PC-3 (cell line): Measurements from ENCODE around the gene LRRC8C. TPM values are rescaled to one million over a fixed set of nuclear protein-coding genes. Genes with fewer than 3 reads are reported as not detected.
A peak's percentile ranks its signal among the peaks of the same experiment; 100 is the strongest.

Experiments
- ATAC-seq: fragments of 200-7000 bp; cut with Tn5 transposase; 2 replicates; pipeline ENCODE4 v1.9.1; 2020; ENCODE audit warnings: mild to moderate bottlenecking, moderate library complexity
- BruUV-seq: library from RNA; stranded (reverse); fragments of 400-500 nt; replicated peaks from 2 replicates; lab custom pipeline; 2021; lab: Mats Ljungman, UMichigan
- CTCF ChIA-PET: fragments of 300-600 bp; sonication (Branson Sonifier 250); formaldehyde crosslinking; loops from one replicate; lab custom pipeline; 2022; ENCODE audit warnings: antibody characterized with exemption; lab: Charles Lee
- POLR2A ChIA-PET: fragments of 300-600 bp; sonication (Branson Sonifier 250); formaldehyde crosslinking; loops from one replicate; lab custom pipeline; 2022; ENCODE audit warnings: antibody characterized with exemption; ENCODE audit not compliant: unreplicated experiment; lab: Charles Lee
- DNase-seq: peaks from one replicate; pipeline ENCODE4 v3.0.0-alpha.2; 2015
- H2AFZ ChIP-seq: fragments of 300-600 bp; sonication (generic); 2 replicates; pipeline ENCODE4 v1.6.0; 2016; ENCODE audit warnings: antibody characterized with exemption, low read length
- H3F3A ChIP-seq: fragments of 300-600 bp; sonication (generic); one replicate; pipeline ENCODE4 v1.6.0; 2017; ENCODE audit warnings: antibody characterized with exemption, low read length, control low read depth, mild to moderate bottlenecking; ENCODE audit not compliant: unreplicated experiment
- H3K27ac ChIP-seq: fragments of 300-600 bp; sonication (generic); 2 replicates; pipeline ENCODE4 v1.5.1; 2016; ENCODE audit warnings: mild to moderate bottlenecking, low read length
- H3K27me3 ChIP-seq: fragments of 300-600 bp; sonication (generic); 2 replicates; pipeline ENCODE4 v1.6.1; 2016; ENCODE audit warnings: low read length, mixed read lengths
- H3K36me3 ChIP-seq: fragments of 300-600 bp; sonication (generic); 2 replicates; pipeline ENCODE4 v1.6.1; 2016; ENCODE audit warnings: low read depth, mixed run types, low read length, mixed read lengths
- H3K4me1 ChIP-seq: fragments of 300-600 bp; sonication (generic); 2 replicates; pipeline ENCODE4 v1.5.1; 2016; ENCODE audit warnings: low read length; ENCODE audit not compliant: insufficient read depth
- H3K4me2 ChIP-seq: fragments of 300-600 bp; sonication (generic); 2 replicates; pipeline ENCODE4 v1.6.0; 2016; ENCODE audit warnings: low read length
- H3K4me3 ChIP-seq: fragments of 300-600 bp; sonication (generic); 2 replicates; pipeline ENCODE4 v1.5.1; 2016; ENCODE audit warnings: mild to moderate bottlenecking, low read length, mixed read lengths
- H3K79me2 ChIP-seq: fragments of 300-600 bp; sonication (generic); 2 replicates; pipeline ENCODE4 v1.6.1; 2017; ENCODE audit warnings: low read length, mixed read lengths
- H3K9ac ChIP-seq: fragments of 300-600 bp; sonication (generic); 2 replicates; pipeline ENCODE4 v1.6.0; 2016; ENCODE audit warnings: mild to moderate bottlenecking, low read length
- H3K9me2 ChIP-seq: fragments of 300-600 bp; sonication (generic); replicated peaks from 2 replicates; pipeline ENCODE4 v1.6.1; 2016; ENCODE audit warnings: mixed run types, low read length, mixed read lengths
- H3K9me3 ChIP-seq: fragments of 300-600 bp; sonication (generic); 2 replicates; pipeline ENCODE4 v1.6.1; 2016; ENCODE audit warnings: low read length, mixed read lengths
- H4K20me1 ChIP-seq: fragments of 300-600 bp; sonication (generic); 2 replicates; pipeline ENCODE4 v1.6.1; 2016; ENCODE audit warnings: low read length, mixed read lengths
- CTCF ChIP-seq: fragments of 300-600 bp; sonication (generic); conservative IDR thresholded peaks from 2 replicates; pipeline ENCODE4 v1.5.1; 2017; ENCODE audit warnings: antibody characterized with exemption, low read depth, mild to moderate bottlenecking, low read length
- EZH2 ChIP-seq: fragments of 300-600 bp; sonication (generic); IDR thresholded peaks from one replicate; pipeline ENCODE4 v1.6.1; 2017; ENCODE audit warnings: antibody characterized with exemption, mild to moderate bottlenecking, low read length; ENCODE audit not compliant: unreplicated experiment
- EZH2phosphoT487 ChIP-seq: fragments of 300-600 bp; sonication (generic); IDR thresholded peaks from 2 replicates; pipeline ENCODE4 v1.6.1; 2018; ENCODE audit warnings: mild to moderate bottlenecking, antibody characterized with exemption, low read length, borderline replicate concordance
- intact Hi-C: fragments of 100-400 bp; cut with micrococcal nuclease; formaldehyde crosslinking; loops from 2 replicates; pipeline ENCODE4 v1.9.0; 2023
- total RNA-seq: library from RNA; depleted of rRNA; stranded (reverse); fragments of >200 nt; gene quantifications from 2 replicates; pipeline ENCODE4 v1.2.3, GENCODE V29; 2014

Gene LRRC8C
- total RNA-seq, 1 experiment from 2014 or later: 4.3 TPM

- CTCF ChIA-PET: no interaction called here
- TF ChIP-seq CTCF (no peak), EZH2 (no peak), EZH2phosphoT487 (no peak)
- H3K9ac ChIP-seq: no peak overlapping the region
- no peaks in the 10 kb centered on the region for H3K9me2 ChIP-seq
- no peak overlapping the region for H3K27ac ChIP-seq
- no TSS peak for BruUV-seq
- peaks cover 22% of the 10 kb centered on the region for H3K4me1 ChIP-seq
- no peaks in the 10 kb centered on the region for H3K36me3 ChIP-seq
- no peak overlapping the region for H3K4me2 ChIP-seq
- H3K4me3 ChIP-seq: no peak overlapping the region
- H3K79me2 ChIP-seq: no peaks in the 10 kb centered on the region
- intact Hi-C loops: no loop called here
- H3K27me3 ChIP-seq: no peaks in the 10 kb centered on the region
- H3F3A ChIP-seq: no peaks in the 10 kb centered on the region
- POLR2A ChIA-PET: no interaction called here
- ATAC-seq (no peak), DNase-seq (no peak)
- no peaks in the 10 kb centered on the region for H3K9me3 ChIP-seq
- H2AFZ ChIP-seq: no peak overlapping the region
- H4K20me1 ChIP-seq: no peaks in the 10 kb centered on the region
These were observed 32.3 kb upstream of the LRRC8C start for GRCh38 chr1:89600451-89601224.

GRCh38 chr1:89602871-89603404 lies 30.0 kb upstream of the LRRC8C start:
- H4K20me1 ChIP-seq: no peaks in the 10 kb centered on the region
- no peaks in the 10 kb centered on the region for H3K79me2 ChIP-seq
- H3K9ac ChIP-seq: no peak overlapping the region
- intact Hi-C loops: no loop called here
- no peak for TF ChIP-seq EZH2phosphoT487
- H3K27me3 ChIP-seq: no peaks in the 10 kb centered on the region
- H3K36me3 ChIP-seq: no peaks in the 10 kb centered on the region
- H3K4me2 ChIP-seq: no peak overlapping the region
- peaks cover 30% of the 10 kb centered on the region for H3K4me1 ChIP-seq
- ChIA-PET POLR2A (interaction anchor here (0.5 kb wide), 1 partner anchor 24 kb away, joined by 3 read pairs; no protein-coding TSS in a partner anchor), CTCF (interaction anchor here (1.2 kb wide), 1 partner anchor 160 kb away, joined by 5 read pairs; no protein-coding TSS in a partner anchor)
- no peak overlapping the region for H3K27ac ChIP-seq
- DNase-seq: no peak
- BruUV-seq: no TSS peak
- H3K9me3 ChIP-seq: no peaks in the 10 kb centered on the region
- no peak overlapping the region for H2AFZ ChIP-seq
- H3K9me2 ChIP-seq: no peaks in the 10 kb centered on the region
- no peaks in the 10 kb centered on the region for H3F3A ChIP-seq
- no peak overlapping the region for H3K4me3 ChIP-seq
- no peak for ATAC-seq

- no peaks in the 10 kb centered on the region for H4K20me1 ChIP-seq
- H3K4me2 ChIP-seq: no peak overlapping the region
- no peaks in the 10 kb centered on the region for H3K9me2 ChIP-seq
- H2AFZ ChIP-seq: no peak overlapping the region
- BruUV-seq: no TSS peak
- H3K9me3 ChIP-seq: no peaks in the 10 kb centered on the region
- TF ChIP-seq CTCF: no peak
- TF ChIP-seq EZH2phosphoT487: no peak
- no peak for TF ChIP-seq EZH2
- no peaks in the 10 kb centered on the region for H3K79me2 ChIP-seq
- no peaks in the 10 kb centered on the region for H3F3A ChIP-seq
- H3K27me3 ChIP-seq: no peaks in the 10 kb centered on the region
- H3K4me3 ChIP-seq: no peak overlapping the region
- POLR2A ChIA-PET: no interaction called here
- no peaks in the 10 kb centered on the region for H3K36me3 ChIP-seq
- DNase-seq: peak; percentile 47
- peak; percentile 60 for ATAC-seq
- intact Hi-C loops: no loop called here
- no peak overlapping the region for H3K9ac ChIP-seq
- H3K4me1 ChIP-seq: peaks cover 30% of the 10 kb centered on the region
- CTCF ChIA-PET: interaction anchor here (1.1 to 1.2 kb wide), 3 partner anchors 19 to 159 kb away, joined by 3 to 5 read pairs (median 3); no protein-coding TSS in a partner anchor
- H3K27ac ChIP-seq: no peak overlapping the region
These were observed 29.1 kb upstream of the LRRC8C start for GRCh38 chr1:89603651-89604413.
